Left colon (tissue), 2 donors: ENCODE data around the gene PCDHGB4. TPM values are rescaled to one million over a fixed set of nuclear protein-coding genes. Genes with fewer than 3 reads are reported as not detected.

Experiments used
- total RNA-seq, 2 donors: library from RNA; stranded (reverse); fragmentation: NEBNext Ultra II Directional; extraction: Animal tissue kit (Norgen Biotek cat#: 25700); gene quantifications; one replicate each; pipeline ENCODE4 v1.2.1, GENCODE V29; 2021
- donor health status: DM: no; HTN: no; CAD: no.
- donor health status: DM: yes; HTN: yes; CAD: no.

The PCDHGB4 gene
- total RNA-seq, 2 donors from 2014 or later, result 0.98 to 1.3 TPM

Other genes with a start within 250 kb of the PCDHGB4 start
- gene PCDHB6, start 237.6 kb upstream of the PCDHGB4 start, total RNA-seq, result under 1 TPM in 1 of 2 donors, not detected in 1; 0.11 TPM
- under 1 TPM; 0.12 to 0.34 TPM for gene PCDHB7, start 215.1 kb upstream of the PCDHGB4 start, total RNA-seq
- gene PCDHB8, start 209.9 kb upstream of the PCDHGB4 start, total RNA-seq, result under 1 TPM; 0.59 to 0.67 TPM
- gene PCDHB16, start 205.3 kb upstream of the PCDHGB4 start, total RNA-seq, result 1 to 10 TPM in 1 of 2 donors, under 1 TPM in 1; 0.34 to 1.2 TPM
- under 1 TPM; 0.34 to 0.61 TPM for gene PCDHB9, start 200.5 kb upstream of the PCDHGB4 start, total RNA-seq
- gene PCDHB10, start 195.3 kb upstream of the PCDHGB4 start, total RNA-seq, result under 1 TPM; 0.40 to 0.56 TPM
- 1 to 10 TPM in 1 of 2 donors, under 1 TPM in 1; 0.82 to 1.4 TPM for gene PCDHB11, start 188.1 kb upstream of the PCDHGB4 start, total RNA-seq
- under 1 TPM; 0.24 to 0.42 TPM for gene PCDHB12, start 179.0 kb upstream of the PCDHGB4 start, total RNA-seq
- 1 to 10 TPM; 1.3 to 2.0 TPM for gene PCDHB13, start 173.8 kb upstream of the PCDHGB4 start, total RNA-seq
- 1 to 10 TPM; 1.2 to 1.7 TPM for gene PCDHB14, start 164.4 kb upstream of the PCDHGB4 start, total RNA-seq
- gene PCDHB15, start 142.3 kb upstream of the PCDHGB4 start, total RNA-seq, result 1 to 10 TPM in 1 of 2 donors, under 1 TPM in 1; 0.49 to 1.1 TPM
- gene SLC25A2, start 83.6 kb upstream of the PCDHGB4 start, total RNA-seq, result 1 to 10 TPM in 1 of 2 donors, under 1 TPM in 1; 0.95 to 1.4 TPM
- 10 to 100 TPM; 52.3 to 66.1 TPM for gene TAF7, start 66.9 kb upstream of the PCDHGB4 start, total RNA-seq
- under 1 TPM; 0.31 TPM for gene PCDHGA1, start 57.2 kb upstream of the PCDHGB4 start, total RNA-seq
- under 1 TPM; 0.31 to 0.75 TPM for gene PCDHGA2, start 48.9 kb upstream of the PCDHGB4 start, total RNA-seq
- gene PCDHGA3, start 43.9 kb upstream of the PCDHGB4 start, total RNA-seq, result under 1 TPM; 0.21 to 0.39 TPM
- 1 to 10 TPM in 1 of 2 donors, under 1 TPM in 1; 0.79 to 1.1 TPM for gene PCDHGB1, start 37.6 kb upstream of the PCDHGB4 start, total RNA-seq
- under 1 TPM; 0.37 to 0.84 TPM for gene PCDHGA4, start 32.7 kb upstream of the PCDHGB4 start, total RNA-seq
- 1 to 10 TPM; 1.6 to 1.7 TPM for gene PCDHGB2, start 27.7 kb upstream of the PCDHGB4 start, total RNA-seq
- gene PCDHGA5, start 23.5 kb upstream of the PCDHGB4 start, total RNA-seq, result 1 to 10 TPM in 1 of 2 donors, under 1 TPM in 1; 0.70 to 1.5 TPM
- 1 to 10 TPM in 1 of 2 donors, under 1 TPM in 1; 0.98 to 1.5 TPM for gene PCDHGB3, start 17.5 kb upstream of the PCDHGB4 start, total RNA-seq
- 1 to 10 TPM; 1.6 to 2.0 TPM for gene PCDHGA6, start 13.8 kb upstream of the PCDHGB4 start, total RNA-seq
- 1 to 10 TPM; 1.3 to 1.5 TPM for gene PCDHGA7, start 5.0 kb upstream of the PCDHGB4 start, total RNA-seq
- gene PCDHGA8, start 4.9 kb downstream of the PCDHGB4 start, total RNA-seq, result under 1 TPM; 0.73 to 0.82 TPM
- 1 to 10 TPM; 3.4 to 4.0 TPM for gene PCDHGB5, start 10.2 kb downstream of the PCDHGB4 start, total RNA-seq
- 1 to 10 TPM; 1.6 to 2.6 TPM for gene PCDHGA9, start 15.1 kb downstream of the PCDHGB4 start, total RNA-seq
- 1 to 10 TPM; 1.9 to 2.2 TPM for gene PCDHGB6, start 20.3 kb downstream of the PCDHGB4 start, total RNA-seq
- gene PCDHGA10, start 25.3 kb downstream of the PCDHGB4 start, total RNA-seq, result 1 to 10 TPM; 2.8 to 5.3 TPM
- gene PCDHGB7, start 30.0 kb downstream of the PCDHGB4 start, total RNA-seq, result 1 to 10 TPM; 3.0 to 4.2 TPM
- 1 to 10 TPM; 1.3 to 2.2 TPM for gene PCDHGA11, start 33.4 kb downstream of the PCDHGB4 start, total RNA-seq
- 1 to 10 TPM; 1.8 to 2.0 TPM for gene PCDHGA12, start 42.8 kb downstream of the PCDHGB4 start, total RNA-seq
- 10 to 100 TPM; 15.3 to 16.0 TPM for gene PCDHGC3, start 88.3 kb downstream of the PCDHGB4 start, total RNA-seq
- under 1 TPM; 0.64 to 0.92 TPM for gene PCDHGC4, start 97.3 kb downstream of the PCDHGB4 start, total RNA-seq
- under 1 TPM; 0.75 to 0.76 TPM for gene PCDHGC5, start 101.4 kb downstream of the PCDHGB4 start, total RNA-seq
- gene DIAPH1, start 231.3 kb downstream of the PCDHGB4 start, total RNA-seq, result 100 to 1,000 TPM; 105 to 108 TPM
- 10 to 100 TPM; 37.8 to 40.5 TPM for gene HDAC3, start 249.2 kb downstream of the PCDHGB4 start, total RNA-seq
- 1 to 10 TPM; 2.9 to 3.5 TPM for gene RELL2, start 249.3 kb downstream of the PCDHGB4 start, total RNA-seq